ENCODE results near the gene ADAMTS5.
A peak's percentile ranks its signal among the peaks of the same experiment; 100 is the strongest.

The ADAMTS5 gene

GRCh38 chr21:26967062-26967913, at the start of gene ADAMTS5:
ADAMTS5 (minus strand) TSS chr21:26967088; CDS start chr21:26966391, 697 bp downstream.
- peak; percentile 69 for DNase-seq

- DNase-seq, result no peak
These were observed 34.6 kb upstream of the ADAMTS5 start for GRCh38 chr21:27001526-27001925.

- no peak for DNase-seq
These were observed 16.7 kb upstream of the ADAMTS5 start for GRCh38 chr21:26983576-26983975.

GRCh38 chr21:26982767-26983166, 15.9 kb upstream of the ADAMTS5 start:
- DNase-seq, result peak; percentile 86

- no peak for DNase-seq
These were observed 10.9 kb upstream of the ADAMTS5 start for GRCh38 chr21:26977746-26978145.

GRCh38 chr21:26973226-26973625, 6.3 kb upstream of the ADAMTS5 start:
- DNase-seq, result no peak

- DNase-seq, result no peak
These were observed 5.3 kb upstream of the ADAMTS5 start for GRCh38 chr21:26972192-26972591.

GRCh38 chr21:26969971-26970725, 3.3 kb upstream of the ADAMTS5 start:
- DNase-seq, result no peak

GRCh38 chr21:26966649-26967061, 233 bp downstream of the ADAMTS5 start:
- peak; percentile 63 for DNase-seq

- peak; percentile 73 for DNase-seq
These were observed 844 bp downstream of the ADAMTS5 start for GRCh38 chr21:26965907-26966581.

- DNase-seq, result peak; percentile 84
These were observed 1.6 kb downstream of the ADAMTS5 start for GRCh38 chr21:26965040-26965906.

GRCh38 chr21:26964170-26964778, 2.6 kb downstream of the ADAMTS5 start:
- DNase-seq, result no peak

- no peak for DNase-seq
These were observed 4.2 kb downstream of the ADAMTS5 start for GRCh38 chr21:26962621-26963181.

- peak; percentile 29 for DNase-seq
These were observed 5.2 kb downstream of the ADAMTS5 start for GRCh38 chr21:26961698-26962097.

- DNase-seq, result no peak
These were observed 8.1 kb downstream of the ADAMTS5 start for GRCh38 chr21:26958788-26959187.

- DNase-seq, result no peak
These were observed 10.1 kb downstream of the ADAMTS5 start for GRCh38 chr21:26956813-26957212.

GRCh38 chr21:26956216-26956615, 10.7 kb downstream of the ADAMTS5 start:
- no peak for DNase-seq

GRCh38 chr21:26954662-26955121, 12.2 kb downstream of the ADAMTS5 start:
- DNase-seq, result no peak

- no peak for DNase-seq
These were observed 14.4 kb downstream of the ADAMTS5 start for GRCh38 chr21:26952374-26953066.

GRCh38 chr21:26949830-26950229, 17.1 kb downstream of the ADAMTS5 start:
- no peak for DNase-seq

GRCh38 chr21:26948194-26948593, 18.7 kb downstream of the ADAMTS5 start:
- DNase-seq, result no peak
